ENCODE measurements around the gene NACC2.

DNA sequence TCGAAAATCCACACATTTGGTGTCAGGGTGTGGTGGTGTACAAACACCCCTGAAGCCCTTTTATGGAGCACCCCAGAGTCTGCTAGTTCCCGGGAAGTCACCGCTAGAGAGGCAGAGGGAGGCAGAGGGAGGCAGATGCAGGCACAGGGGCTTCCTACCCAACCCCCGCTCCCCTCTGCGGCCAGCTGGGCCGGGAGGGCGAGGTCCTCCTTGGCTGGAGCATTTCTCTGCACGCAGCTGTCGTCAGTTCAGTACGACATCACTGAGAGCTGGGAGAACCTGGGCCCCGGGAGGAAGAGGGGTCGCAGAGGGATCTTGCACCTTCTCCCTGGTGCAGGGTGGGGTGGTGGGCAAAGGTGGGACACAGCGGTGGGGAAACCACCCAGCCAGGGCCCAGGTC lies 118.1 kb downstream of the NACC2 start:
- TF ChIP-seq POLR2AphosphoS5 (IDR thresholded peaks at IDR 0.05) (no peak), POLR2A (IDR thresholded peaks at IDR 0.05) (no peak), CTCF (IDR thresholded peaks at IDR 0.05) (no peak)
